HG03565 (cell line): ENCODE results near the gene PTTG1.
A peak's percentile ranks its signal among the peaks of the same experiment; 100 is the strongest.

ENCODE experiments used
- ATAC-seq: cut with Tn5 transposase; IDR thresholded peaks from one replicate; pipeline ENCODE4 v1.9.1; 2021; ENCODE audit warnings: mild to moderate bottlenecking, moderate library complexity; ENCODE audit not compliant: unreplicated experiment

The PTTG1 gene

DNA sequence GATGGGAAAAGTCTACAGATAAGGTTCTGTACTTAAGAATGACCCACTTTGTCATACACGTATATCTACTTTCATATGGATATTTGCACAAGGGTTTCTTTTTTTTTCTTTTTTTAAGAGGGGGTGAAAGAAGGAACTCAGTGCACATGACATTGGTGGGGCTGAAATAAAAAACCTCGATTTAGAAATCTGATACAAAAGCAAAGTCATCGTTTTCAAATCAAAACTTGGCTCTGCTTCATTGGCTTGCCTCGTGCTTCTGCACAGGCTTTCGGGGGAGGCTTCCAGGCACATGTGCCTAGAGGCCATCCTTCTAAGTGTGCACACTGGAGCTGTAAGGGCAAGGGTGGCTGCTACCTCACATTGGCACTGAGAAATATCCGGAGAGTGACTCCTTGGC, 31.1 kb downstream of the PTTG1 start:
- no peak for ATAC-seq

DNA sequence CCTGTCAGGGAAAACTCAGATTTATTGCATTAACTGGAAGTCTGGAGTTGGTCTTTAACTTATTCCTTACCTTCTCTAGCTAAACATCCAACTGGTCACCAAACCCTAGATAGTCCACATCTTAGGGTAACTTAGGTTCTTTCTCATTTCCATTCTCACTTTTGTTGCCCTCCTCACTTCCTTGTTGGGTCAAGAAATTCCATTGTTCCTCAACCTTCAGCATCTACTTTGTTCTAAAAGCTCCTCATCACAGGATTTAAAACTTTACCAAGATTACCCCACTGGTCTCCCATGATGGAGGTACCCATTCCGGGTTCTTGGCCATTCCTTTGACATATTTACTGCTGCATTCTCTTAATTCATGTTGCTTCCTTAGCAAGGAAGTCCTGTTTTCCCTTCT, 32.1 kb downstream of the PTTG1 start:
- ATAC-seq, result no peak

- ATAC-seq, result no peak
Observed at GRCh38 chr5:160455600-160455999, 33.9 kb downstream of the PTTG1 start.

DNA sequence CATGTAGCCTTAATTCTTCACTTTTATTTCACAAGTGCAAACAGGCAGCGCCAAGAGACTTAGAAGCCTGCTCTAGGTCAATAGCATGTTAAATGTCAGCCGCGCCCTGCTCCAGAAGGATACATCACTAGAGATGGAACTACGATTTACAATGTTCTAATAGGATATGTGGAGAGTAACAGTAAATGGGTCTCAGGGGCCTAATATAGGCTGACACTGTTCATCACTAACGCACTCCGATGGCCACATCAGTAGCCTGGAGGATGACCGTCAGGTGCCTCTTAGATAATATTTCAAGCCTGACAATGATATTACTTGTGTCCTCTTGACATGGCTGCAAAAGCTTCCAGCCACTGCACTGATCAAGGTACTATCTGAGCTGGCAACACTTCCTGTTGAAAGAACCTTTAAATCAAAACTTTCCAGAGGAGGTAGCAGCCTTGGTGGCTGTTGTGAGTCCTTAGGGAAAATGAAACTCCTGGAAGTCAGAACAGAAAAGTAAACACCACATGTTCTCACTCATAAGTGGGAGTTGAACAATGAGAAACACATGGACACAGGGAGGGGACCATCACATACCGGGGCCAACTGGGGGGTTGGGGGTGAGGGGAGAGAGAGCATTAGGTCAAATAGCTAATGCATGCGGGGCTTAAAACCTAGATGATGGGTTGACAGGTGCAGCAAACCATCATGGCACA, 35.0 kb downstream of the PTTG1 start:
- ATAC-seq, result no peak

DNA sequence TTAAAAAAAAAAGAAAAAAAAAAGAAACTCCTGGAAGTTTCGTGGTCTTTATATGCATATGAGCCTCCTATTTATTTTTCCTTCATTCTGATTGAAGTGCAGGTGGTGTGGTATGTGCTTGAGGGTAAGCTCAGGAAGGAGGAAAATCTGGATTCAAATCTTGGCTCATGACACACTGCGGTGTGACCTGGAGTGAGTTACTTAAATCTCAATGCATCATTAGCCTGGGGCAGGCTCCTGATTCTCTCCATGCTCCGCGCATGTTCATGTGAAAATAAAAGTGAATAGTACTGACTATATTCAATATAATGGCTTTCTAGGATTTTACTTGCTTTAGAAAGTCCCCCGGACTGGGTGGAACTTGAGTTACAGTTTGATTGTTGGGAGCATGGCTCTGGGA, 35.6 kb downstream of the PTTG1 start:
- no peak for ATAC-seq

GRCh38 chr5:160458806-160459800, 37.4 kb downstream of the PTTG1 start:
- ATAC-seq, result peak; percentile 83

DNA sequence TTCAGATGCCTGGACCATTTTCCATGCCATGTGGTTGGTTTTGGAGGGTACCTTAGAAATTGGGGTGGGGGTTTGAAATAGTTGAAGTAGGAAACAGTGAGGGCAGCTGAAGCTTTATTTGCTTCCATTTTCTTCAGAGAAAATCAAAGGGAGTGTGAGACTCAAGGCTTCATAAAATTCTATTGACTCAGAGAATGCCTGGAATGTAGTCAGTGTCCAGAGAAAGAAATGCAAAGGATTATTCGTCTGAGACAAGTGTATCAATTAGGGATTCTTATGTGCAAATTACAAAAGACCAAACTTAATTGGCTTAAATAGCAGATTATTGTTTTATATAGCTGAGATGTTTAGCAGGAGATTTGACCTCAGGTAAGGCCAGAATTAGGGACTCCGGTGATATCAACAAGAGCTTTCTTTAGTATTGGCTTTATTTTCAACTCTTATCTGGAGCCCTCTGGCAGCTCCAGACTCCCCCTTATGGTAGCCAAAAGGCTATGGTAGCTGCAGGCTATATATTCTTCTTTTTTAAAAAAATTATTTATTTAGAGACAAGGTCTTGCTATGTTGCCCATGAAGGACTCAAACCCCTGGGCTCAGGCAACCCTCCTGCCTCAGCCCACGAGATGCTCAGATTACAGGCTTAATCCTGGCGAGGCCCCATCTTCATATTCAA, 38.9 kb downstream of the PTTG1 start:
- ATAC-seq, result no peak

DNA sequence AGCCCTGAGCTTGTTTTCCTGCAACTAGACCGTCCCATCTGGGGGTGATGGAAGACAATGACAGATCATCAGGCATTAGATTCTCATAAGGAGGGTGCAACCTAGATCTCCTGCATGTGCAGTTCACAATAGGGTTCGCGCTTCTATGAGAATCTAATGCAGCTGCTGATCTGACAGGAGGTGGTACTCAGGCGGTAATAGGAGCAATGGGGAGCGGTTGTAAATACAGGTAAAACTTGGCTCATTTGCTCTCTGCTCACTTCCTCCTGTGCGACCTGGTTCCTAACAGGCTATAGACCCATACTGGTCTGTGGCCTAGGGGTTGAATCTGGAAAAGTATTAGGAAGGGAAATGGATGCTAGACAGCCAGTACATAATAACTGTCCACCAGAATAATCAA, 39.7 kb downstream of the PTTG1 start:
- ATAC-seq, result no peak

DNA sequence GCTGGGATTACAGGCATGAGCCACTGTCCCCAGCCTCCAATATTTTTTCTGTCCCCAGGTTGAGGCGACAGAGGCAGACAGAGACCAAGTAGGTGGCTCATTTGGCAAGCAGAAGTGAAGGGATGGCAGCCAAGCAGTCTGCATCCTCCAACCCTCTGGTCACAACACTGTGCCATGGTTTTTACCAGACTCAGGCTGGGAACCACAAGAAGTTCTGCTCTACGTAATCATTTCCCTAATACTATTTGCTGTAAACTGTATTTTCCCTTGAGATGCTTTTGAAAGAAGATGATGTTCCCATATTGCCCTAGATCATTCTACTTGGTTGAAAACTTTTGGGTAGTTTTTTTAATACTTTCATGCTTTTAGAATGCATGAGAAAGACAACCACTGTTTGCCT, 40.5 kb downstream of the PTTG1 start:
- ATAC-seq, result no peak

- ATAC-seq, result no peak
Observed at GRCh38 chr5:160463227-160463626, 41.6 kb downstream of the PTTG1 start.

DNA sequence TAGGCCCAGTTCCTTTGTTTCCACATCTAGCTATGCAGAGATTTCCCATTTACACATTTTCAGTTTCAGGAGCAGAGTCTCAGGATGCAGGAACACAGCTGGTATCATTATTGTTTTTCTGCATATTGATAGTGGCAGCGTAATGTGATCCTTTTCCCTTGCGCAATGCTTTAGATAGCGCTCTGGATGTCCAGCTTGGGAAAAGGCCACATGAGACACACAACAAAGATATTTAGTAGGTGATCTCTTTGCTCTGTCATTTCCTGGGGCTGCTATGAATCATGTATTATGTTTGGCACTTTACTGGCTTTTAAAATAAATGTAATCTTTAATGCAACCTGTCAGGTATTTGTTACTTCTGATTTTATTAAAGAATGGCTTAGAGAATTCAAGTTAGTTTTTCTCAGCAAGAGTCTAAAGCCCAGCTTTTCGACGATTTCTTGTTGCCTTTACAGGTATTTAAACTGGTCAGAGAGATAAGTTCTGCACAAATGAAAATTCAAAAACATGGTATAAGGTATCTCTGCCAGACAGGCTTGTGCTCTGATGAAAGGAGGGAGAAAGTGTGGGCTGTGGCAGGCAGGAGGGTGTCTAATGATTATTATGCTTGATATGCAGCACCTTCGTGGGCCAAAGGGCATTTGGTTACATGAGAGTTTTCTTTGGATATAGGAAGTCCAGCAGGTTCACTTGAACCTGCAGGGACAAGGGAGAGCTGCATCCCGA, 42.2 kb downstream of the PTTG1 start:
- no peak for ATAC-seq

GRCh38 chr5:160464466-160464797, 42.8 kb downstream of the PTTG1 start:
- no peak for ATAC-seq

GRCh38 chr5:160466116-160466515, 44.5 kb downstream of the PTTG1 start:
- no peak for ATAC-seq

GRCh38 chr5:160466889-160467554, 45.4 kb downstream of the PTTG1 start:
- ATAC-seq, result no peak

DNA sequence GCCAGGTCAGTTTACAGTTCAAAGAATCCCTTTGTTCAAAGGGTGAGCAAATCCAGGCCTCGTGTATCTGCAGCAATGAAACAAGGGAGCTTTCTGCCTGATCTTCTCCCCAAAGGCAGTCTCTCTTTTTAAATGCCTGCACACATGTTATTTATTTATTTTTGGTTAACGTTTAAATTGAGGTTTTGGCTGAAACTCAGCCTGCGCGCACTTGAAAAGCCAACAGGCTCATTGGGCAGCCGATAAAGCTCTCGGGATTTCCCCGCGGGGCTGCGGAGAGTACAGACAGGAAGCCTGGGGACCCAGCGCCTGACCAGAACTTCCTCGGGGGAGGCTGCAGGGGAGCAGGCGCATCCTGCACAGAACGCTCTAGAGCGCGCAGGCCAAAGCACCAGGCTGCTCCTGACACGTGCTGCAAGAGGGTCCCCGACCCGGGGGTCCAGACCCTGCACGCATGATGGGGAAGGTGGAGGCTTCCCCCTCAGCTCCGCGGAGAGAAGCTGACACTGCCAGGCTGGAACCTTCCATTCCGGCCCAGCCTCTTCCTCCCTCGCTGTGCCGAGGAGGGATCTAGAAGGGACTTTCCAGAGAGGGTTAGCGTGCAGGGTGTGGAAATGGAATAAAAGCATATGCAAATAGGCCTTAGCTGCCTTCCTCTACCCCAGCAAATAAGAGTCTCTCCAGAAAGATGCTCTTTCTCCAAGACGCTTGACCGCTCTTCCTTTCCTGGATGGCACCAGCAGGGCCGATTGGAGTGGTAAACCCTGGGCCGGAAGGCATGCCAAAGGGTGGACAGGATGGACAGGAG, 46.1 kb downstream of the PTTG1 start:
- ATAC-seq, result peak; percentile 86

DNA sequence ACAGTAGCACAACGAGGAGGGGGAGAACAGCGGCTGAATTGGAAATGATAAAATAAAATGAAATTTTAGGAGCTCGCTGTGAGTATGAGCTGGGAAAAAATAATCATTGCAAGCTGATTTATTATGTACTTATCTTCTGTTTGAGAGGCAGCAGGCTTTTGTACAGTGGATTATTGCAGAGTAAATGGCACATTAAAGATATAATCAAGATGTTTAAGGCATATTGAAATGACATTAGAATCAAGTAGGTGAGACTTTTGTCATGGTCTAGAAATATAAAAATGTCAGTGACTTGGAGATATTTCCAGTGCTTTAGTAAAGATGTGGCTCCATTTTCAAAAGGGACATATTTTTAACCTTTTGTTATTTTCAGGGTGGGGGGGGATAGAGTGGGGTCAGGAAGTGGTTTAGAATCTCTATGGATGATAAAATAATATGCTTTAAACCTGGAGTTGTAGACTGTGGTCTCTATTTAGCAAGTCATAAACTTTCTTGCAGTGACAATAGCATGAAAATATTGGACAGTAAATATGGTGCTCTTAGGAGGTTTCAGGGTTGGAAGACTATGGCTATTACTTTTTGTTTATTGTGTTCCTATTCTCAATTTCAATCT, 46.8 kb downstream of the PTTG1 start:
- ATAC-seq, result no peak

GRCh38 chr5:160469156-160470144, 47.8 kb downstream of the PTTG1 start:
- no peak for ATAC-seq
